T-helper 1 cell treated with Interleukin-12 subunit alpha and Interleukin-12 subunit beta and Interleukin-4 antibody, amounts not matched to agents 30 ng/mL and 1 ng/mL, for 36 hours (primary cell): ENCODE data around the gene CEACAM21. TPM values are rescaled to one million over a fixed set of nuclear protein-coding genes. Genes with fewer than 3 reads are reported as not detected.

Source experiments
- intact Hi-C: fragments of 100-400 bp; cut with micrococcal nuclease; formaldehyde crosslinking; loops from one replicate; pipeline ENCODE4 v1.15.1; 2024
- total RNA-seq: library from RNA; stranded (reverse); gene quantifications from 2 replicates; pipeline ENCODE4 v1.2.3, GENCODE V29; 2022

CEACAM21 gene
- total RNA-seq: 45.3 TPM in 2 replicates

- intact Hi-C loops: loop anchor here (1.0 kb wide), 2 partner anchors 19 to 137 kb away; partner anchors contain the start of gene DMAC2
Measured at GRCh38 chr19:41575998-41576397, at the start of gene CEACAM21. TSS of gene CEACAM21 (plus strand) at chr19:41576166. CDS start at chr19:41576275, 109 bp downstream.

- intact Hi-C loops: no loop called here
Measured at GRCh38 chr19:41527089-41527488, 48.9 kb upstream of the CEACAM21 start.

GRCh38 chr19:41528106-41528505, 47.9 kb upstream of the CEACAM21 start:
- intact Hi-C loops: no loop called here

GRCh38 chr19:41529484-41530183, 46.3 kb upstream of the CEACAM21 start:
- intact Hi-C loops: loop anchor here (2.0 to 10.0 kb wide), 6 partner anchors 73 to 1085 kb away; partner anchors contain the start of genes HNRNPUL1, MIA, RAB4B and RABAC1

- intact Hi-C loops: loop anchor here (2.0 to 10.0 kb wide), 6 partner anchors 73 to 1085 kb away; partner anchors contain the start of genes HNRNPUL1, MIA, RAB4B and RABAC1
Measured at GRCh38 chr19:41530184-41530534, 45.8 kb upstream of the CEACAM21 start.

- intact Hi-C loops: loop anchor here (1.0 to 10.0 kb wide), 10 partner anchors 10 to 1086 kb away; partner anchors contain the start of genes DMAC2, HNRNPUL1, MIA and RAB4B
Measured at GRCh38 chr19:41530761-41531301, 45.1 kb upstream of the CEACAM21 start.

GRCh38 chr19:41531438-41532311, 44.3 kb upstream of the CEACAM21 start:
- intact Hi-C loops: loop anchor here (1.0 to 10.0 kb wide), 10 partner anchors 10 to 1087 kb away; partner anchors contain the start of genes DMAC2, HNRNPUL1, MIA and RAB4B

- intact Hi-C loops: loop anchor here (5.0 to 10.0 kb wide), 5 partner anchors 180 to 1088 kb away; partner anchors contain the start of genes HNRNPUL1, MIA, RAB4B and RABAC1
Measured at GRCh38 chr19:41532526-41532925, 43.4 kb upstream of the CEACAM21 start.

- intact Hi-C loops: loop anchor here (5.0 to 10.0 kb wide), 5 partner anchors 181 to 1089 kb away; partner anchors contain the start of genes HNRNPUL1, MIA, RAB4B and RABAC1
Measured at GRCh38 chr19:41533671-41534215, 42.2 kb upstream of the CEACAM21 start.

- intact Hi-C loops: loop anchor here (10.0 kb wide), 2 partner anchors 760 to 1090 kb away; partner anchors contain the start of genes MIA, RAB4B and SERTAD3
Measured at GRCh38 chr19:41535029-41535622, 40.8 kb upstream of the CEACAM21 start.

- intact Hi-C loops: loop anchor here (1.0 to 10.0 kb wide), 3 partner anchors 88 to 1093 kb away; partner anchors contain the start of genes MIA, RAB4B and SERTAD3
Measured at GRCh38 chr19:41537789-41538188, 38.2 kb upstream of the CEACAM21 start.

GRCh38 chr19:41540041-41540695, 35.8 kb upstream of the CEACAM21 start:
- intact Hi-C loops: loop anchor here (10.0 kb wide), 1 partner anchor 1115 kb away; the partner anchor contains the start of gene SERTAD1

- intact Hi-C loops: loop anchor here (1.0 to 10.0 kb wide), 7 partner anchors 9 to 1117 kb away; partner anchors contain the start of gene SERTAD1
Measured at GRCh38 chr19:41541990-41542584, 33.9 kb upstream of the CEACAM21 start.

GRCh38 chr19:41542622-41543021, 33.3 kb upstream of the CEACAM21 start:
- intact Hi-C loops: loop anchor here (1.0 to 10.0 kb wide), 7 partner anchors 9 to 1118 kb away; partner anchors contain the start of gene SERTAD1

- intact Hi-C loops: loop anchor here (10.0 kb wide), 1 partner anchor 1119 kb away; the partner anchor contains the start of gene SERTAD1
Measured at GRCh38 chr19:41543582-41543981, 32.4 kb upstream of the CEACAM21 start.

GRCh38 chr19:41545547-41545946, 30.4 kb upstream of the CEACAM21 start:
- intact Hi-C loops: loop anchor here (5.0 to 10.0 kb wide), 3 partner anchors 317 to 1121 kb away; partner anchors contain the start of genes COQ8B, ITPKC, RPS19 and SERTAD1

- intact Hi-C loops: loop anchor here (1.0 to 10.0 kb wide), 5 partner anchors 9 to 1122 kb away; partner anchors contain the start of genes COQ8B, ITPKC, RPS19 and SERTAD1
Measured at GRCh38 chr19:41546386-41546789, 29.6 kb upstream of the CEACAM21 start.

- intact Hi-C loops: loop anchor here (1.0 to 10.0 kb wide), 5 partner anchors 8 to 1122 kb away; partner anchors contain the start of genes COQ8B, ITPKC, RPS19 and SERTAD1
Measured at GRCh38 chr19:41546961-41547360, 29.0 kb upstream of the CEACAM21 start.
